Measurements from ENCODE around the gene SLC5A6.

Gene SLC5A6

GRCh38 chr2:27236136-27236535 lies 24.1 kb upstream of the SLC5A6 start:
- Histone ChIP-seq H3K9me3 (ENCODE audit: insufficient read depth, low read length) (no peaks in the 10 kb centered on the region), H3K9ac (ENCODE audit: insufficient read length, low read depth) (no peak overlapping the region), H3K4me3 (ENCODE audit: insufficient read length, low read depth) (no peak overlapping the region), H3K4me1 (ENCODE audit: insufficient read depth, insufficient read length) (no peaks in the 10 kb centered on the region), H3K36me3 (ENCODE audit: insufficient read depth, insufficient read length, low read length) (peaks cover 97% of the 10 kb centered on the region), H3K27me3 (ENCODE audit: insufficient read depth, insufficient read length) (no peaks in the 10 kb centered on the region)
- TF ChIP-seq YY1 (IDR thresholded peaks at IDR 0.05; ENCODE audit: insufficient read depth, insufficient read length) (no peak), SUZ12 (IDR thresholded peaks at IDR 0.05; ENCODE audit: extremely low read depth, insufficient read depth, insufficient read length) (no peak), ZNF274 (IDR thresholded peaks at IDR 0.05; ENCODE audit: low read depth, low read length) (no peak)
- DNase-seq (ENCODE audit: low read depth, low spot score): no peak

GRCh38 chr2:27233341-27233740 lies 21.3 kb upstream of the SLC5A6 start:
- H3K27me3 ChIP-seq (ENCODE audit: insufficient read depth, insufficient read length): no peaks in the 10 kb centered on the region
- TF ChIP-seq ZNF274 (IDR thresholded peaks at IDR 0.05; ENCODE audit: low read depth, low read length) (no peak), YY1 (IDR thresholded peaks at IDR 0.05; ENCODE audit: insufficient read depth, insufficient read length) (no peak), SUZ12 (IDR thresholded peaks at IDR 0.05; ENCODE audit: extremely low read depth, insufficient read depth, insufficient read length) (no peak)
- no peak overlapping the region for H3K9ac ChIP-seq (ENCODE audit: insufficient read length, low read depth)
- no peaks in the 10 kb centered on the region for H3K4me1 ChIP-seq (ENCODE audit: insufficient read depth, insufficient read length)
- H3K9me3 ChIP-seq (ENCODE audit: insufficient read depth, low read length): no peaks in the 10 kb centered on the region
- DNase-seq (ENCODE audit: low read depth, low spot score): no peak
- H3K4me3 ChIP-seq (ENCODE audit: insufficient read length, low read depth): no peak overlapping the region
- H3K36me3 ChIP-seq (ENCODE audit: insufficient read depth, insufficient read length, low read length): peaks cover 90% of the 10 kb centered on the region

- no peak overlapping the region for H3K4me3 ChIP-seq (ENCODE audit: insufficient read length, low read depth)
- TF ChIP-seq ZNF274 (IDR thresholded peaks at IDR 0.05; ENCODE audit: low read depth, low read length): no peak
- TF ChIP-seq YY1 (IDR thresholded peaks at IDR 0.05; ENCODE audit: insufficient read depth, insufficient read length): no peak
- no peak for TF ChIP-seq SUZ12 (IDR thresholded peaks at IDR 0.05; ENCODE audit: extremely low read depth, insufficient read depth, insufficient read length)
- peaks cover 91% of the 10 kb centered on the region for H3K36me3 ChIP-seq (ENCODE audit: insufficient read depth, insufficient read length, low read length)
- DNase-seq (ENCODE audit: low read depth, low spot score): no peak
- no peak overlapping the region for H3K9ac ChIP-seq (ENCODE audit: insufficient read length, low read depth)
- H3K4me1 ChIP-seq (ENCODE audit: insufficient read depth, insufficient read length): no peaks in the 10 kb centered on the region
- no peaks in the 10 kb centered on the region for H3K9me3 ChIP-seq (ENCODE audit: insufficient read depth, low read length)
- H3K27me3 ChIP-seq (ENCODE audit: insufficient read depth, insufficient read length): no peaks in the 10 kb centered on the region
These were observed 19.9 kb upstream of the SLC5A6 start for GRCh38 chr2:27231921-27232320.

- Histone ChIP-seq H3K9me3 (ENCODE audit: insufficient read depth, low read length) (no peaks in the 10 kb centered on the region), H3K4me1 (ENCODE audit: insufficient read depth, insufficient read length) (no peaks in the 10 kb centered on the region), H3K27me3 (ENCODE audit: insufficient read depth, insufficient read length) (no peaks in the 10 kb centered on the region), H3K36me3 (ENCODE audit: insufficient read depth, insufficient read length, low read length) (peaks cover 87% of the 10 kb centered on the region), H3K4me3 (ENCODE audit: insufficient read length, low read depth) (no peak overlapping the region), H3K9ac (ENCODE audit: insufficient read length, low read depth) (no peak overlapping the region)
- no peak for DNase-seq (ENCODE audit: low read depth, low spot score)
- TF ChIP-seq ZNF274 (IDR thresholded peaks at IDR 0.05; ENCODE audit: low read depth, low read length) (no peak), SUZ12 (IDR thresholded peaks at IDR 0.05; ENCODE audit: extremely low read depth, insufficient read depth, insufficient read length) (no peak), YY1 (IDR thresholded peaks at IDR 0.05; ENCODE audit: insufficient read depth, insufficient read length) (no peak)
These were observed 15.4 kb upstream of the SLC5A6 start for GRCh38 chr2:27227501-27227900.

GRCh38 chr2:27225526-27225925 lies 13.5 kb upstream of the SLC5A6 start:
- H3K36me3 ChIP-seq (ENCODE audit: insufficient read depth, insufficient read length, low read length): peaks cover 86% of the 10 kb centered on the region
- H3K4me1 ChIP-seq (ENCODE audit: insufficient read depth, insufficient read length): no peaks in the 10 kb centered on the region
- no peak for DNase-seq (ENCODE audit: low read depth, low spot score)
- no peaks in the 10 kb centered on the region for H3K27me3 ChIP-seq (ENCODE audit: insufficient read depth, insufficient read length)
- no peak overlapping the region for H3K9ac ChIP-seq (ENCODE audit: insufficient read length, low read depth)
- no peaks in the 10 kb centered on the region for H3K9me3 ChIP-seq (ENCODE audit: insufficient read depth, low read length)
- H3K4me3 ChIP-seq (ENCODE audit: insufficient read length, low read depth): no peak overlapping the region
- TF ChIP-seq ZNF274 (IDR thresholded peaks at IDR 0.05; ENCODE audit: low read depth, low read length) (no peak), YY1 (IDR thresholded peaks at IDR 0.05; ENCODE audit: insufficient read depth, insufficient read length) (no peak), SUZ12 (IDR thresholded peaks at IDR 0.05; ENCODE audit: extremely low read depth, insufficient read depth, insufficient read length) (no peak)

GRCh38 chr2:27223416-27223815 lies 11.3 kb upstream of the SLC5A6 start:
- TF ChIP-seq ZNF274 (IDR thresholded peaks at IDR 0.05; ENCODE audit: low read depth, low read length) (no peak), YY1 (IDR thresholded peaks at IDR 0.05; ENCODE audit: insufficient read depth, insufficient read length) (no peak), SUZ12 (IDR thresholded peaks at IDR 0.05; ENCODE audit: extremely low read depth, insufficient read depth, insufficient read length) (no peak)
- DNase-seq (ENCODE audit: low read depth, low spot score): no peak
- H3K27me3 ChIP-seq (ENCODE audit: insufficient read depth, insufficient read length): no peaks in the 10 kb centered on the region
- no peak overlapping the region for H3K9ac ChIP-seq (ENCODE audit: insufficient read length, low read depth)
- no peak overlapping the region for H3K4me3 ChIP-seq (ENCODE audit: insufficient read length, low read depth)
- no peaks in the 10 kb centered on the region for H3K9me3 ChIP-seq (ENCODE audit: insufficient read depth, low read length)
- peaks cover 93% of the 10 kb centered on the region for H3K36me3 ChIP-seq (ENCODE audit: insufficient read depth, insufficient read length, low read length)
- no peaks in the 10 kb centered on the region for H3K4me1 ChIP-seq (ENCODE audit: insufficient read depth, insufficient read length)

GRCh38 chr2:27222407-27222806 lies 10.3 kb upstream of the SLC5A6 start:
- Histone ChIP-seq H3K9ac (ENCODE audit: insufficient read length, low read depth) (no peak overlapping the region), H3K36me3 (ENCODE audit: insufficient read depth, insufficient read length, low read length) (peaks cover 93% of the 10 kb centered on the region), H3K9me3 (ENCODE audit: insufficient read depth, low read length) (no peaks in the 10 kb centered on the region), H3K4me1 (ENCODE audit: insufficient read depth, insufficient read length) (no peaks in the 10 kb centered on the region), H3K27me3 (ENCODE audit: insufficient read depth, insufficient read length) (no peaks in the 10 kb centered on the region), H3K4me3 (ENCODE audit: insufficient read length, low read depth) (no peak overlapping the region)
- DNase-seq (ENCODE audit: low read depth, low spot score): no peak
- TF ChIP-seq SUZ12 (IDR thresholded peaks at IDR 0.05; ENCODE audit: extremely low read depth, insufficient read depth, insufficient read length): no peak
- no peak for TF ChIP-seq YY1 (IDR thresholded peaks at IDR 0.05; ENCODE audit: insufficient read depth, insufficient read length)
- TF ChIP-seq ZNF274 (IDR thresholded peaks at IDR 0.05; ENCODE audit: low read depth, low read length): no peak

Data from NT2/D1 (cell line).